Nephron (organoid): ENCODE results near the gene ZNF761.
"Not testable (repeated sequence)": the region's sequence is repeated elsewhere in the genome, so short reads cannot be mapped to it uniquely, and the experiment has no call there.

Experiments
- H3K27ac Mint-ChIP-seq, 3 experiments: 2 replicates each; pipeline ENCODE4 v1.8.0; 2020; ENCODE audit warnings: mixed read lengths in 3 of 3, mild to moderate bottlenecking in 2 of 3, moderate library complexity in 1 of 3
- H3K27me3 Mint-ChIP-seq: 2 replicates; pipeline ENCODE4 v1.8.0; 2021; ENCODE audit warnings: low read depth, mild to moderate bottlenecking, moderate library complexity, mixed read lengths
- H3K36me3 Mint-ChIP-seq: 2 replicates; pipeline ENCODE4 v1.8.0; 2020; ENCODE audit warnings: low read depth, mixed read lengths
- H3K4me1 Mint-ChIP-seq: 2 replicates; pipeline ENCODE4 v1.8.0; 2020; ENCODE audit warnings: mixed read lengths
- H3K4me3 Mint-ChIP-seq, 3 experiments: 2 replicates each; pipeline ENCODE4 v1.8.0; 2020; ENCODE audit warnings: mild to moderate bottlenecking in 3 of 3, mixed read lengths in 3 of 3, moderate library complexity in 2 of 3
- H3K9me3 Mint-ChIP-seq: 2 replicates; pipeline ENCODE4 v1.8.0; 2020; ENCODE audit warnings: mixed read lengths
- CTCF ChIP-seq, 3 experiments: fragments of 200-600 bp; sonication (generic); IDR thresholded peaks; one replicate each; pipeline ENCODE4 v1.5.0; 2021; ENCODE audit warnings: antibody characterized with exemption in 3 of 3; ENCODE audit not compliant: unreplicated experiment in 3 of 3

Gene ZNF761

GRCh38 chr19:53467485-53468262 is 35.9 kb downstream of the ZNF761 start, which contains the start of gene ZNF813:
Gene ZNF813 (plus strand): TSS chr19:53467733. CDS start chr19:53483823, 16,090 bp downstream.
- H3K36me3 Mint-ChIP-seq = peaks cover 22% of the 10 kb centered on the region
- peaks cover 9% of the 10 kb centered on the region for H3K9me3 Mint-ChIP-seq
- no peaks in the 10 kb centered on the region for H3K27me3 Mint-ChIP-seq
- H3K4me1 Mint-ChIP-seq = peaks cover 24% of the 10 kb centered on the region
- H3K27ac Mint-ChIP-seq = peak within 1 kb of the TSS; percentile 75 to 97 (median 92)
- H3K4me3 Mint-ChIP-seq = peak within 1 kb of the TSS; percentile 96 to 99 (median 97)
- TF ChIP-seq CTCF (IDR thresholded peaks at IDR 0.05; ENCODE audit: unreplicated experiment in 3 of 3) = no peak

GRCh38 chr19:53468628-53469027 is 36.8 kb downstream of the ZNF761 start:
- Mint-ChIP-seq H3K4me3 (peak overlapping the region; percentile 96 to 99 (median 97)), H3K4me1 (peaks cover 24% of the 10 kb centered on the region), H3K27ac (peak overlapping the region; percentile 75 to 97 (median 82)), H3K36me3 (peaks cover 28% of the 10 kb centered on the region)
- not testable (repeated sequence) for H3K9me3 Mint-ChIP-seq, H3K27me3 Mint-ChIP-seq

- TF ChIP-seq CTCF (IDR thresholded peaks at IDR 0.05; ENCODE audit: unreplicated experiment in 3 of 3) = no peak
- Mint-ChIP-seq H3K27me3 (no peaks in the 10 kb centered on the region), H3K9me3 (peaks cover 4% of the 10 kb centered on the region), H3K4me1 (peaks cover 24% of the 10 kb centered on the region), H3K36me3 (peaks cover 55% of the 10 kb centered on the region), H3K27ac (no peak overlapping the region), H3K4me3 (no peak overlapping the region)
Observed at GRCh38 chr19:53471916-53472315, 40.1 kb downstream of the ZNF761 start.

GRCh38 chr19:53474832-53475231 is 43.0 kb downstream of the ZNF761 start:
- H3K4me1 Mint-ChIP-seq, H3K4me3 Mint-ChIP-seq, H3K27ac Mint-ChIP-seq, H3K27me3 Mint-ChIP-seq: not testable (repeated sequence)
- H3K36me3 Mint-ChIP-seq = peaks cover 81% of the 10 kb centered on the region
- peaks cover 26% of the 10 kb centered on the region for H3K9me3 Mint-ChIP-seq

- H3K4me3 Mint-ChIP-seq, H3K4me1 Mint-ChIP-seq, H3K27ac Mint-ChIP-seq, H3K27me3 Mint-ChIP-seq: not testable (repeated sequence)
- Mint-ChIP-seq H3K36me3 (peaks cover 87% of the 10 kb centered on the region), H3K9me3 (peaks cover 33% of the 10 kb centered on the region)
Observed at GRCh38 chr19:53475470-53475869, 43.7 kb downstream of the ZNF761 start.

GRCh38 chr19:53483751-53484150 is 52.0 kb downstream of the ZNF761 start:
- peaks cover 99% of the 10 kb centered on the region for H3K36me3 Mint-ChIP-seq
- H3K27me3 Mint-ChIP-seq, H3K27ac Mint-ChIP-seq, H3K4me1 Mint-ChIP-seq, H3K4me3 Mint-ChIP-seq: not testable (repeated sequence)
- peaks cover 60% of the 10 kb centered on the region for H3K9me3 Mint-ChIP-seq

GRCh38 chr19:53485046-53486004 is 53.5 kb downstream of the ZNF761 start:
- no peak overlapping the region for H3K27ac Mint-ChIP-seq
- no peaks in the 10 kb centered on the region for H3K27me3 Mint-ChIP-seq
- no peak for TF ChIP-seq CTCF (IDR thresholded peaks at IDR 0.05; ENCODE audit: unreplicated experiment in 3 of 3)
- H3K4me1 Mint-ChIP-seq = no peaks in the 10 kb centered on the region
- H3K36me3 Mint-ChIP-seq = peaks cover 95% of the 10 kb centered on the region
- H3K4me3 Mint-ChIP-seq = no peak overlapping the region
- peaks cover 51% of the 10 kb centered on the region for H3K9me3 Mint-ChIP-seq
